ENCODE measurements around the gene GALNTL6.

The GALNTL6 gene

DNA sequence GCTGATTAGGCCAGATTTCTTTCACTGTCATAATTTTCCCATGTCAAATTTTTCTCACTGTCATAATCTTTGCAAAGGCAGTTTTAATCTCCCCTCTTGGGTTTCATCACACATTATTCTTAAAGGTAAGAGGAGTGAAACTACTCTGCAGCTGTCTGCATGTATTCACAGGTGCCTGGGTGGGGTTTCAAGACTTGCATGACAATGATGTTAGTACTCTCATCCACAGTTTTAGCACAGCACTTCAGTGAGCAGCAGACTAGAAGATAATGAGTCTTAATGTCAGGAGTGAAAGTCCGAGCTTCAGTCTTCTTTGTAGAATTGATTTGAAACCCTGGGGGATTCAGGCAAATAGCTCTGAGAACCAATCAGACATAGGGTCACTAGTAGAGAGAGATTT is 1172.9 kb downstream of the GALNTL6 start:
- no peak for DNase-seq (ENCODE audit: low spot score)

DNA sequence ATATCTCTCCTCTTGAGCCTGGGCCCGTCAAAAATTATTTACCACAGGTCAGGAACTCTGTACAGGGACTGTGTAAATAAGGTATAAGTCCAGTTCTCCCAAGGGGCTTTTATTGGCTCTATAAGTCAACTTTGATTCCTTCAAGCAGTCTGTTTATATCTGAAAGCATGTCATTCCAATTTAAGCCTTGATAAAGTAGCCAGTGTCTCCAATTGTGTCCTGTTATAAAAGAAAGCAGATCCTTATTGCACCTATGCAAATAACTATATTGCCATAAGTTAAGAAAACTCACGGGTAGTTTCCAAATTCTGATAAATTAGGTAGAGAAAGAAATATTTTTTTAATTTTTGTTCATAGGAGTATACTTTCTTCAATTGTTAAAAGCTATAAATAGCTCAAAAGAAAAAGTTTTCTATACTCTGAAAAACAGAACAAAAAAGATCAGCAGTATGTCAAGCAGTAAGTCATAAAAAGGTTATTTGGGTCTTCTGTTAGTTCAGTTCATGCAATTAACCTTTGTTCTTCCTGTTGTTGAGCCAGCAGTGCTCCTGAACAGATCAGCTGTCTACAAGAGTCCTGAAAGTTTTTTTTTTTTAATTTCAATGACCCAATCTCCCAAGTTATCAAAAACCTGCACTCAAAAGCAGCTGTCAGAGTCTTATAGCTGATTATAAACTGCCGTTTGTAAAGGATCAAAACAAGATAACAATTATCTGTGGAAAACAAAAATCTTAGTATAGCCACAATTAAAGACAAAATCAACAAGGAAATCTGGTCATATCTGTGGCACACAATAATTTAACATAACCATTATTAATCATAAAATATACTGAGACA is 1177.0 kb downstream of the GALNTL6 start:
- no peak for DNase-seq (ENCODE audit: low spot score)

GRCh38 chr4:172992648-172993378 is 1179.6 kb downstream of the GALNTL6 start:
- no peak for DNase-seq (ENCODE audit: low spot score)

- DNase-seq (ENCODE audit: low spot score) = no peak
These were observed 1182.0 kb downstream of the GALNTL6 start for GRCh38 chr4:172995161-172995560.

GRCh38 chr4:172995704-172996103 is 1182.5 kb downstream of the GALNTL6 start:
- no peak for DNase-seq (ENCODE audit: low spot score)

DNA sequence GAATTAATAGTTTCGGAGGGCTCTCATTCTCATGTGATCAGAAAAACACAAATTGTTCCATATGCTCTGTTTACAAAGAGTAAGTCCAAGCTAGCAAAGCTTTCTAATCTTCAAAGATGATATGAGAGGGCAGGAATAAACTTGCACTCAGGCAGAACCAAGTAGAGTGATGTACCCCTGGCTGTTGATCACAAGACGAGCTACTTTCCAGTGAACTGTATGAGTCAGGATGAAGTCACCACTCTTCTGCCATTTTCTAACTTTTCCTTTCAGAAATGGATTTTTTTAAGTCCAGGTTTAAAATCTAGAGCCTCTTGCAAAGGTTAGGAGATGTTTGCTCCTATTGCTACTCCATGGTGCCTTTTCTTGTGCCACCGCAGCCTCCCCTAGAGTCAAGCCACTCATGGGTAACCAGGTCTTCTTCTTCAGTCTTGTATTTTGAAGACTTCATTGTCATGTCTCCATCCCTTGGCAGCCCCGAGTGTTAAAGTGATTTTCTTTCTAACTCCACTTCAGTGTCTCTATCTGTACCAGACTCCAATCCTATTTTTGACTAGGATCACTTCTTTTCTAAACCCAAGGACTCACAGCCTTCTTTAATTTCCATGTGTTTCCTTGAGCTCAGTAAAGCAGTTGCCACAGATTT is 1183.5 kb downstream of the GALNTL6 start:
- DNase-seq (ENCODE audit: low spot score) = peak; percentile 7

DNA sequence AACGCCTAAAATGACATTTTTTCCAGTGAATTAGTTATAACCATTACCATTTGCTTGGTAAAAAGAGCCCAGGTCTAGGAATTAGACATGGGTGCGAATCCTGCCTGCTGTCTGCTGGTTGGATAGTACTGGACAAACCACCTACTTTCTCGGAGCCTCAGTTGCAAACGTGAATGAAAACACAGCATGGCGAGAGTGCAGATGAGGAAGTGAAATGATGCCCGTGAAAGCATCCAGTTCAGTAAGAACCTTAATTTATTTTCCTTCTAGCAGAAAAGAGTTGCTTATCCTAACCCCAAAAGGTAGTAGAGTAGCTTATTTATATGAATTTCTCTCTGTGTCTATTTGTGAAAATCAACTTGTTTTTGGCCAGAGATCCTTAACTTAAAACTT is 1184.0 kb downstream of the GALNTL6 start:
- no peak for DNase-seq (ENCODE audit: low spot score)

- DNase-seq (ENCODE audit: low spot score) = no peak
These were observed 1184.7 kb downstream of the GALNTL6 start for GRCh38 chr4:172997856-172998255.

GRCh38 chr4:172998527-172999469 is 1185.6 kb downstream of the GALNTL6 start:
- no peak for DNase-seq (ENCODE audit: low spot score)

DNA sequence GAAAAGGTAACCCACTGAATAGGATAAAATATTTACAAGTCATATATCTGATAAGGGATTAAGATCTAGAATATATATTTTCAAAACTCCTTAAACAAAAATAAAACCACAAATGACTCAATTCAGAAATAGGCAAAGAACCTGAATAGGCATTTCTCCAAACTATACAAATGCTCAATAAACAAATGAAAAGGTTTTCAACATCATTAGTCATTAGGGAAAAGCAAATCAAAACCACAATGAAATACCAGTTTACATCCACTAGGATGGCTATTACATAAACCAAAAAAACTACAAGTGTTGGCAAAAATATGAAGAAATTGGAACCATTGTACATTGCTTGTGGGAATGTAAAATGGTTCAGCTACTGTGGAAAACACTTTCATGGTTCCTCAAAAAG is 1188.4 kb downstream of the GALNTL6 start:
- no peak for DNase-seq (ENCODE audit: low spot score)

GRCh38 chr4:173002830-173003561 is 1189.8 kb downstream of the GALNTL6 start:
- DNase-seq (ENCODE audit: low spot score) = no peak

GRCh38 chr4:173005912-173006633 is 1192.9 kb downstream of the GALNTL6 start:
- no peak for DNase-seq (ENCODE audit: low spot score)

- DNase-seq (ENCODE audit: low spot score) = no peak
These were observed 1195.2 kb downstream of the GALNTL6 start for GRCh38 chr4:173008436-173008835.

DNA sequence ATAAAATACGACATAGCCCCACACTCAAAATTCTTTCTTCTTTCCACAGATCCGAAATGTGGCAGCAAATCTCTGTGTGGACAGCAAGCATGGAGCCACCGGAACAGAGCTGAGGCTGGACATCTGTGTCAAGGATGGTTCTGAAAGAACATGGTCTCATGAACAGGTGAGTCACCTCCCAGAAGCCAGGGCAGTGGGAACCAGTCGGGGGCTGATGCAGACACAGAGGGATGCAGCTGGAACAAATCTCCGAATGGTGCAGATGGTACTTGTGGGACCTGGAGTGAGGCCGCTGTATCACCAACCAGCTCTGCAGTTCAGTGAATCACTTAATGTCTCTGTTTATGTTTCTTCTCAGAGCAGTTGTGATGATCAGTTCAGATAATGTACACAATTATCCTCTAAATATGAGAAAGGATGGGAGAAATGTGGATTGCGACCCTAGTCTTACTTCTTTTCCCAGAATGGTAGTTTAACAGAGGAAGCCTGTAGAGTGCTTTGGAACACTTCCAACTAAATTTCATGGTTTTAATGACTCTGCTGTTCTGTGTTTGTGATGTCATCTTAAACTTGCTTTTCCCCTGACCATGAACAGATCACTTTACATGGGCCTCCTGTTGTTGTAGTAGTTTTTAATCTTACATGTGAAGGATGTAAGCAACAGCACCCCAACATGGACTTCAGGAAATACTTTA is 1196.1 kb downstream of the GALNTL6 start:
- no peak for DNase-seq (ENCODE audit: low spot score)

DNA sequence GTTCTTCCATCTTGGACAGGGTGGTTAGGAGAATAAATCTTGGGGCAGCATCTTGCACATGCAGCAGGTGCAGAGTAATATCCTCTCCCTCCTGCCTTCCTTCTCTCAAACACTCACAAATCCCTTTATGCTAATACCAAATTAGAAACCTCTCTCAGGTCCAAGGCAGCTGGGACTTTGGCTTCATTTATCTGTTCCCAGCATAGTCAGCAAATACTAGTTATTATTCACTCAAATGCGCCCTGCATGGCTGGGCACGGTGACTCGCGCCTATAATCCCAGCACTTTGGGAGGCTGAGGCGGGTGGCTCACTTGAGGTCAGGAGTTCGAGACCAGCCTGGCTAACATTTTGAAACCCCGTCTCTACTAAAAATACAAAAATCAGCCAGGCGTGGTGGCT is 1199.4 kb downstream of the GALNTL6 start:
- DNase-seq (ENCODE audit: low spot score) = no peak

- DNase-seq (ENCODE audit: low spot score) = peak; percentile 40
These were observed 1200.2 kb downstream of the GALNTL6 start for GRCh38 chr4:173013232-173013930.

DNA sequence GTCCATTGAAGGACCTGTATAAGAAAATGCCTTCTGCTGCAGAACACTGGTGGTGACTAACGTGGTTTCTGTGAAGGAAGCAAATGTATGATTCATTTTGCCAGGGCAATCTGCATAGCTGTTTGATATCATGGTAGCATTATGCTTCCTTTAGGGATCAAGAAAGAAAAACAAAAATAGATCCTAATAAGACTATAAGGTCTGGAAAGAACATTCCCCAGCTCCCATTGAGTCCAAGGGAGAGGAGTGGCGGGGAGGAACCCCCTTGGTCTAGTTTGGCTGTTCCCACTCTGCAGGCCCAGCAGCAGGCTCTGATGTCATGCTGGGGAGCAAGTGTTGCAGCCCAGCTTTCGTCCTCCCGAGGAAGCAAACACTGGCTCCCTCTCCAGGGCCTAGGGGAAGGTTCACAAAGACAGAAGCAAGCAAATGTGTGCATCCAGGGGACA is 1200.9 kb downstream of the GALNTL6 start:
- DNase-seq (ENCODE audit: low spot score) = no peak

- no peak for DNase-seq (ENCODE audit: low spot score)
These were observed 1201.6 kb downstream of the GALNTL6 start for GRCh38 chr4:173014836-173015235.

DNA sequence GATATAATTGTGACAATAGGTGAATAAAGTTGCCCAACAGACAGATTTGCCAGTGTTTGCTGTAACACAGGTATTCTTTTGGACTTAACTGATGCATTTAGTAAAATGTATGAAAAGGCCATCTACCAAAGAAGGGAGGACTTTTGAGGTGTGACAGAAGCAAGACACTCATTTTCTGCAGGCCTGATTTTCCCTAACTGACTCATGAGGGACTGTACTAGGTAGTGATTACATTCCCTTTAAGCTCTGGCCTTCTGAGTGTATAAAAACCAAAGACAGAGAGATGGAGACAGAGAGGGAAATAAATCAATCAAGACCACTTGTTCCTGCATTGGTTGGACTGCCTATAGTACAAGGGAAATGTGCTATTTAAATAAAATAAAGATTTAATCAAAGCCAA is 1204.6 kb downstream of the GALNTL6 start:
- no peak for DNase-seq (ENCODE audit: low spot score)
